NCI-H2196 (cell line): ENCODE data around the gene GCGR.
A peak's percentile ranks its signal among the peaks of the same experiment; 100 is the strongest.

Experiments
- DNase-seq: peaks from one replicate; lab custom pipeline; 2025; ENCODE audit not compliant: unreplicated experiment; lab: John Stamatoyannopoulos, UW

Gene GCGR

DNA sequence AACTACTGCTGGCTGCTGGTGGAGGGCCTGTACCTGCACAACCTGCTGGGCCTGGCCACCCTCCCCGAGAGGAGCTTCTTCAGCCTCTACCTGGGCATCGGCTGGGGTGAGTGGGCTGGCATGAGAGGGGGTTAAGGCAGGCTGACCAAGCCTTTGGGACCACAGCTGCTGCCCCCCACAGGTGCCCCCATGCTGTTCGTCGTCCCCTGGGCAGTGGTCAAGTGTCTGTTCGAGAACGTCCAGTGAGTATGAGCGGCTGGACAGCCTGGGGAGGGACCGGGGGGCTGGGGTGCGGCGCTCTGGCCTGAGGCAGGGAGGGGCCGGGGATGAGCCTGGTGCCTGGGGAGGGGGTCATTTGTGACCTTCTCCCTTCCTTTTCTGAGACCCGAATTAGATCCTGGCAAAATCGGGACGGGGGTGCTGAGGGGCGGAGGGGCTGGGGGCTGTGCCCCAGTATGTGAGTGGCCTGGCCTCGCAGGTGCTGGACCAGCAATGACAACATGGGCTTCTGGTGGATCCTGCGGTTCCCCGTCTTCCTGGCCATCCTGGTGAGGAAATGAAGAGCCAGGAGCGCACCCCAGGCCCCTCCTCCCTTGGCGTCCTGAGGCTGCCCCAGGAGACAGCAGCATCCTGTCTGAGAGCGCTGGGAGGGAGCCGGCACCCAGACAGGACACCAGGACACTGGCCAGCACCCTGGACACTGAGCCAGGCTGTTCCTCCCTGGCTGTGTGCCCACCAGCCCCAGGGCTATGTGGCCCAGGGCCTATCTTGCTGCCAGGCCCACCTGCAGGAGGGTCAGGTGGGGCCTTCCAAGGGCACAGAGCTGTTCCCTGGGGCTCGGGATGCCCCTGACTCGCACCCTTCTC is 8.0 kb downstream of the GCGR start:
- DNase-seq: no peak

- DNase-seq: no peak
These were observed 8.8 kb downstream of the GCGR start for GRCh38 chr17:81812571-81813370.

GRCh38 chr17:81813371-81813684 is 9.4 kb downstream of the GCGR start:
- no peak for DNase-seq

DNA sequence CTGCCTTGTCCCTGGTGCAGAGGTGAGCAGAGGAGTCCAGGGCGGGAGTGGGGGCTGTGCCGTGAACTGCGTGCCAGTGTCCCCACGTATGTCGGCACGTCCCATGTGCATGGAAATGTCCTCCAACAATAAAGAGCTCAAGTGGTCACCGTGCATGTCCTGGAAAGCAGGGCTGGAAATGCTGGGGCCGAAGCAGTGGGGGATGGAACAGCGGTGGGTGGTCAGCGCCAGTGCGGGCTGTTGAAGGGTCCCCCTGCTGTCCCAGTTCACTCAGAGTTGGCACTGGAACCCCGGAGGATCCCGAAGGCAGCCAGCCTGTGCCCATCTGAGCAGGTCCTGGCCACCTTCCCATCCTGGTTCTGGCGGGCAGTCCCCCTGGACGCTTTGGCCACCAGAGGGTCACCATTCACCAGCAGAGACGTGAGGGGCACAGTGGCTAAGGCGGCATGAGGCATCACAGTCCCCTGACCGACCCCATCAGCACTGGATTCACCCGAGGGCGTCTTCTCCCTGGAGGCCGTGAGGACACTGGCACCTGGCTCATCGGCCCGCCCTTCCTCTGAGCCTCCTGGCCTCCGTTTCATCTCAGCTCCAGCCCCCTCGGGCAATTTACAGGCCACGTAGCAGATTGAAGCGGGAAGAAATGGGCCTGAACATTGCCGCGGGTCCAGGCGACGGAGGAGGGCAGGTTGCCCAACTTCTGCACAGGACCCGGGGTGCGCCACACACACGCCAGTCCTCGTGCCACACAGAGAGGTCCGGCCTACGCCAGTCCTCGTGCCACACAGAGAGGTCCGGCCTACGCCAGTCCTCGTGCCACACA is 10.1 kb downstream of the GCGR start:
- DNase-seq: no peak

- DNase-seq: peak; percentile 73
These were observed 11.0 kb downstream of the GCGR start for GRCh38 chr17:81814748-81815645.

- DNase-seq: no peak
These were observed 11.7 kb downstream of the GCGR start for GRCh38 chr17:81815646-81815986.

DNA sequence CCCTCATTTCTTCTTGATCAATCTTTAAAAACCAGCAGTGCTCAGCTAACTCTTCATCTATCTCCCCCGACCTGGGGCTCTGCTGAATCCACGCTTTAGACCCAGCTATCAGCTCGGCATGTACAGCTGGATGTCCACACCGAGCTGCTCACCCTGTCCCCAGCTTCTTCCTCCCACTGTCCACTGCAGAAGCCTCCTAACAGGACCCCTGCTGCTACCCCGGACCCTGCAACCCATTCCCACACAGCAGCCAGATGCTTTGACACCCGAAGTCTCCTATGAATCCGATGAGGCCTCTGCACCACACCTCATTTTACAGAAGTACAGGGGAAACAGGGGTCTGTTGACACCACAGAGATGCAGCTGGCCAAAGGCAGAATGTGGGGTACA is 13.8 kb downstream of the GCGR start:
- DNase-seq: no peak

DNA sequence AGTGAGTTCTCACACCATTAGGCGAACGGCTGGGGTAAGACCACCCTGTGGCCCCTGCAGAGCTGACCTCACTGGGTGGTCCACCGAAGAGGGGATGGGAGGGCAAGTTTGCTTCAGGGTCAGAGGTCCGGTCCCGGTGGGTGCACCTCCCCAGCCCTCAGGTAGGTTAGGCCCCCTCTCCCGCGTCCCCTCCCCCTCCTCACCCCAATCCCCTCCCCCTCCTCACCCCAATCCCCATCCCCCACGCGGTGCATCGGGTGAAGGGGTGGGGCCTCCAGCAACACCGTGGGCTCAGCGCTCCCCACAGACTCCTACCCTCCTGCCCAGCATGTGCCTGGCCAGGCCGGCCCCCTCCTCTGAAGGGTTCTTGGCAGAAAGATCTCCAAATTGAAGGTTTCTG is 15.8 kb downstream of the GCGR start:
- no peak for DNase-seq

- no peak for DNase-seq
These were observed 17.2 kb downstream of the GCGR start for GRCh38 chr17:81821147-81821546.

DNA sequence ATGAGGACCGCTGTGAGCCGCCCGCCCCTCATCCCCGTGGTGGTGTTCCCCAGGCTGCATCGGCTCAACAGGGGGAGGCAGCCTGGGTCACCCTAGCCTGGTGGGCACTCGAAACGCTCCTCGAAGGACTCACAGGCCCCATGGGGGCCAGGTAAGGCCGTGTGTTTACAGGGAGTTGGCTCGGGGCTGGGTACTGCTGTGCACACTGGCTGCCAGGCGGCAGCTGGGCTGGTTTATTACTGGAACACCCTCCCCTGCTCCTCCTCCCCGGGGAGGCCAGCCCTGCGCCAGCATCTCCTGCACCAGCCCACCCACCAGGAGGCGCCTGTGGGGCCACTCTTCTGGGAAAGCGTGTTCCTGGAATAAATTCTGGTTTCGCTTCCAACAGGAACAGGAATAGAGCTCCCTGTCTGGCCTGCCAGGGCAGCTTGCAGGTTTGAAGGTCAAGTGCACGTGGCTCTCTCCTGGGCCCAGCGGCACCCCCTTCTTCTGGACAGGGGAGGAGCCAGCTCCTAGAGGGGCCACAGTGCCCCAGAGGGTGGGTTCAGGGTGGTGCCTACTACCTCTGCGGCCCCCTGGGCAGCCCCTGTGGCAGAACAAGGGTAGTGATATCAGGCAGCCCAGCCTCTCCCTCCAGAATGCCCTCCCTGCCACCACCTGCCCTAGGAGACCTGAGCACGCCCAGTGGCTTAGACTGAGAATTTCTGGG is 17.8 kb downstream of the GCGR start:
- DNase-seq: peak; percentile 99

DNA sequence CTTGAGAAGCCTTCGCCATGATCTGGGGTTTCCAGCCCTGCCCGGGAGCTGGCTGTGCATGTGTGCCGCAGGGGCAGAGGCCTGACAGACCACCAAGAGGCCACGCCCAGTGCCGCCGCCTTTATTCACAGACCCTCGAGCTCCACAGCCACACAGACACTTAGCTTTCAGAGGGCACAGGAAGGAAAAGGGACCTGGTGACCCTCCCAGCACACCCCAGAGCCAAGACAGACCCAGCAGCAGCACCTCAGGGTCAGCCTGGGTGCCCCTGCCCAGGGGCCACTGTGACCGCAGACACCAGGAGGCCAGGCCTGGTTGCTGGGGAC is 18.3 kb downstream of the GCGR start:
- DNase-seq: no peak

- DNase-seq: no peak
These were observed 19.3 kb downstream of the GCGR start for GRCh38 chr17:81822996-81823819.

DNA sequence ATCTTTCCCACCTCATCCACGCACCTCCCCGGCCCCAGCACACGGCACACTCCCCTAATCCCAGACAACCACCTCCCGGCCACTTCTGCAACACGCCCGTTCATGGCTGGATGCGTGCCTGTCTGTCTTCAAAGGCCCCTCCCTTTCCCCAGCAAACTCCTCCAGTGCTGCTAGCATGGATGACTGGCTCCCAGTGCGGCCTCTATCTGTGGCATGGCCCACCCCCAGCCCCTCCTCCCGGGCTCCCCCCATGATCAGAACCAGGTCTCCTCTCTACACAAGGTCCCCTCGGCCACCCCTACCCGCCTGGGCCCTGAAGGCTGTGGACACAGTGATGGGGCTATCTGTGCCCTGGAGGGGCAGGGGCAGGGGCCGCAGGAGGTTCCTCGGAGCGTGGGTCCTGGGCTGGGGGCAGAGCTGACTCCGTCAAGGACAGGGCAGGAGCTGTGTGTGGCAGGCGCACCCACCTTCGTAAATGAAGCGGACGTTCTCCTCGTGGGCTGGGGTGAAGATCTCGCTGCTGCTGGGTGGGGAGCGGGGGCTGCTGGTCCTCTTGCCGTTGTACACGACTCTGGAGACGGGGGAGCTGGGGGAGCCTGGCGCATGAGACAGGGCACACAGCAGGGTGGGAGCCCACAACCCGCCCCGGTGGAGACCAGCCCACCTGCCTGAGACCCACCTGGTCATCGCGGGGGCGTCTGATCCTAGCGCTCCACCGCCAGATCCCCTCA is 20.0 kb downstream of the GCGR start:
- no peak for DNase-seq

GRCh38 chr17:81824595-81824994 is 20.6 kb downstream of the GCGR start:
- DNase-seq: no peak

- DNase-seq: no peak
These were observed 22.0 kb downstream of the GCGR start for GRCh38 chr17:81825841-81826466.

GRCh38 chr17:81828656-81829055 is 24.7 kb downstream of the GCGR start:
- DNase-seq: no peak

GRCh38 chr17:81829858-81830257 is 25.9 kb downstream of the GCGR start:
- DNase-seq: no peak

DNA sequence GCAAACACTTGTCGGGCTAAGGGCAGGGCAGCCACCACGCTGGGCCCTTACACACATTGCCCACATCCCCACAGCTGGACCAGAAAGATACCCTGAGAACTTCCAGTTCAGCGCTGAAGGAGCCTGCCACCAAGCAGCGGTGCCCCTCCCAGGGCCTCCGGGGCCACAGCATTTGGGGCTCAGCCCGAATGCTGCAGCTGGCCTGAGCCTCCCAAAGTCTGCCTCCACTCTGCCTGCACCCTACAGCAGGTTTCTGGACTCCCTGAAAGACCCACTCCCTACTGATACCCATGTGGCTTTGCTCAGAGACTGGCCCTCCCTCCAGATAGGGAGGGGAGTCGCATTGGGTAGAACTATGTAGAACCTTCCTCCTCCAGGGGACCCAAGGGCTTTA is 27.6 kb downstream of the GCGR start:
- no peak for DNase-seq
